Urothelium cell line (cell line): ENCODE measurements around the gene MRTFB.

ENCODE experiments used
- DNase-seq: peaks from one replicate; pipeline ENCODE4 v3.0.0; 2011; ENCODE audit warnings: low spot score, mixed read lengths
- FAIRE-seq: peaks from 2 replicates; lab custom pipeline; 2011; peaks lifted over from hg19 to GRCh38; lab: Jason Lieb, UNC

Gene MRTFB

DNA sequence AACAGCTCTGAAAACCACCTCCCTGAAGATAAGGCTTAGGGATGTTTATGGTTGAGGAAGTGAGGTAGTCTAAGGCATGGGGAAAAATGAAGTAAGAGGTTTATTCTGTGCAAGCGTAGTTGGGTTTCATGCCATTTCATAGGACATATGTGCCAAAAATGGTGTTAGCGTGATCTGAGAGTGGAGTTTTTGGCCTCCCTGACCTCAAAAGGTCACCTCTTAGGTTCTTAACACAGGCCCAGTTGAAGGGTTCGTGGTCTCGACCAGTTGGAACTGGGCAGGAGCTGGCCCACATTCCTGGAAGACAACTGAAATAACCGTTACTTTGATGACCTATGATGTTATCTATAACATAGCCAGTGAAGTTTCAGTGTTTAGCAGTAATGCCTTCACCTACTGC lies 57.0 kb downstream of the MRTFB start:
- no peak for FAIRE-seq
- no peak for DNase-seq

DNA sequence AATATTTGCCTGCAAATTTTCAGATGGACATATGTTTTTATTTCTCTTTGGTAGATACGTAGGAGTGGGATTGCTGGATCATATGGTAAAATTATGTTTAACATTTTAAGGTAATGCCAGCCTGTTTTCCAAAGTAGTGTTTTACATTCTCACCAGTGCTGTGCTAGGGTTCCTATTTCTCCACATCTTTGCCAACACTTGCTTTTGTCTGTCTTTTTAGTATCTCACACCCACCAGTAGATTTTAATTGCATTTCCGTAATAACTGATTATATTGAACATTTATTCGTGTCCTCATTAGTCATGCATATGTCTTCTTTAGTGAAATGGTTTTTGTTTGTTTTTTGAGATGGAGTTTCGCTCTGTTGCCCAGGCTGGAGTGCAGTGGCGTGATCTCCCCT lies 58.4 kb downstream of the MRTFB start:
- DNase-seq = no peak
- no peak for FAIRE-seq

DNA sequence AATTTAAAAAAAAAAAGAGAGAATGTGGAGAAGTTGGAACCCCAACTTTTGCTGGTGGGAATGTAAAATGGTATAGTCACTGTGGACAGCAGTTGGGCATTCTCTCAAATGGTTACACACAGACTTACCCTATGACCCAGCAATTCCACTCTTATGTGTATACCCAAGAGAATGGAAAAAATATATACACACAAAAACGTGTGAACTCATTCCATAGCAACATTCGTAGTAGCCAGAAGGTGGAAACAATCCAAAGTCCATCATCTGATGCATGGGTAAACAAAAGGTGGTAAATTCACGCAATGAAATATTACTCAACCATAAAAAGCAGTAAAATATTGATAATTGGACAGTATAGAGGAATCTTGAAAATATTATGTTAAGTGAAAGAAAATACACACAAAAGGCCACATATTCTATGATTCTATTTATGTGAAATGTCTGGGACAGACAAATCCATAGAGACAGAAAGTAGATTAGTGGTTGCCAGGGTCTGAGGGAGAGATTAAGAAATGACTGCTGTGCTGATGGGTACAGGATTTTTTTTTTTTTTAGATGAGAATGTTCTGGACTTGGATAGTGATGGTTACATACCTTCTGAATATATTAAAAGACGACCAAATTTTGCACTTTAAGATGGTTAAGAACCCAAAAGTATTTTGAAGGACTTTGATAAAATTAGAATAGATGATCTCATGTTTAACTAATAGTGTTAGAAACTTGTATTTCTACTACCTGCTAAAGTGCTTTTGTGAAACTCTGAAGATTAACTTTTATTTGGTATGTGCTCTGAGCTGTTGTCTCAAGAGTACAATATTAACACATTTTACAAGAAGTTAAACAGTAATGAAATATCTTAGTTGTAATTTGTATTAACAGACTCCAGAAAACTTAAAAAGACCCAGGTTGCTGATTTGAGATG lies 60.9 kb downstream of the MRTFB start:
- DNase-seq = no peak
- FAIRE-seq = no peak

DNA sequence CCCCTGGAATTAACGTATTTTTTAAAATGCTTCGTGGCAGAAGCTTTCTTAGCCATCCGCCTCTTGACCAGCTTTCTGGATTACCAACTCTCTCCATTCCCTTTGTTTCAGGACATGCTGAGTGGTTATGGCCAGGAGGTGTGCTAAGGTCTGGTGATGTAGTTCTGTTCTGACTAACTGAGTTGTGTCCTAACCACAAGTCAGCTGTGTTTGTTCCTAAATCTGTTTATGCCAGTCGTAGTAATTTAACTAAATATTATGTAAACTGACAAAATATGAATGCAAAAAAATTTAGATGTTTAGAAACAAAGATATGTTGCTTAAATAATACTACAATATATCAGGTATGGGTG lies 61.6 kb downstream of the MRTFB start:
- FAIRE-seq = no peak
- no peak for DNase-seq

DNA sequence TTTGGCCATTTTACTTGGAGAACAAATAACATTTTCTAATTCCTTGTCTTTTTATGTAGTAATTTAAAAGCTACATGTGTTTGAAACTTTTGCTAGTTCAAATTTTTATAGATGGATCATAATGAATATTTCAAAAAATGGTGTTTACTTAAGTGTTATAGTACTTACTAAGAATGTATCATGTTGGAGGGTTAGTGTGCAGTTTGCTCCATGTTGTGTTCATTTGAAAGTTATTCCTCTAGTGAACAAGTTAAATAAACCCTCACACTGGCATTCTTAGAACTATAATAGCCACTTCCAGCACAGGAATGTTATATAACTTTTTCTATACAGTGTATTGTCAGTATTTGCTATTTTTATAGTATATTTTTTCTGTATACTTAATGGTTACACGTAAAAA lies 62.8 kb downstream of the MRTFB start:
- no peak for FAIRE-seq
- DNase-seq = no peak

DNA sequence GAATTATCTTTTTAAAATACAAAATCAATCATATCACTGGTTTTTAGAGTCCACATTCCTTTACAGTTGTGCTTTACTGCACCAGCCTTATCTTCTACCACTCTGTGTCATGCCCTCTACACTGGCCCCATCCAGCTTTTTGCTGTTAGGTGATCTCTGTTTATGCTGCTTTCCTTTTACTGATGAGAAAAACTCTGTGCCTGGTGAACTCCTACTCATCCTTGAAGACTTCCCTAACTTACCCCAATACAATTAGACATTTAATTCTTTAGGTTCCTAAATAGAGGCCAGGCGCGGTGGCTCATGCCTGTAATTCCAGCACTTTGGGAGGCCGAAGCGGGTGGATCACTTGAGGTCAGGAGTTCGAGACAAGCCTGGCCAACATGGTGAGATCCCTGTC lies 64.6 kb downstream of the MRTFB start:
- FAIRE-seq = no peak

DNA sequence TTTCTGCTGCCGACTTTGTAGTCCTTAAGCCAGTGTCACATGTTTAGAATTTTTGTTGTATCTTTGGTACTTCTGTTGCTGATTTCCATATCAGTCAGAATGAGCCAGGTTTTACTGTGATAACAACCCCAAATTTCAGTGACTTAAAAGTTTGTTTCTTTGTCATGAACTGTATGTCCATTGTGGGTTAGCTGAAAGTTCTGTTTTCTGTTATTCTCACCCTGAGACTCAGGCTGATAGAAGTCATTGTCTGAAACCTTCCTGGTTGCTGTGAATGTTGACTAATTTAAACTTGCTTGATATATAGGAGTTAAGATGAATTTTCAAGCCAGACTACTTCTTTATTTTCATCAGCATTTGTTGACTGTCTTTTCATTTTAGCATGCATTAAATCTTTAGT lies 68.8 kb downstream of the MRTFB start:
- DNase-seq = no peak
- no peak for FAIRE-seq

More for the DNA sequence above, 64.6 kb downstream of the MRTFB start:
- no peak for DNase-seq

DNA sequence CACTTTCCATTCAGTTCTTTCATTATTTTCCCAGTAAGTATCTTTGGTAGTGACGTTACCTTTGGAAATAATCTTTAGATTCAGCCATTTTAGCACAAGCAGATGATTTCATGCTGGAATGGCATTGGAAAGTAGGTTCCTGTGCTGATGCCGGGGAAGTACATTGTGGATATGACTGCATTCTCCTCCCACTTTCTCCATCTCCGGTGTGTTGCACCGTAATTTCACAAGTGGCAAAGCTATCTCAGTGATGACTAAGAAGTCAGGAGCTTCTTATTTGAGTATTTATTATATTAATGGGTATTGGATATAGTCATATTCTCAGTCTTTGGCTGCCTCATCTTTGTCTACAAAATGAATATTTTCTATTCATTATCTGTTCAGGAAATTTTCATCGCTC lies 69.8 kb downstream of the MRTFB start:
- no peak for FAIRE-seq
- no peak for DNase-seq

DNA sequence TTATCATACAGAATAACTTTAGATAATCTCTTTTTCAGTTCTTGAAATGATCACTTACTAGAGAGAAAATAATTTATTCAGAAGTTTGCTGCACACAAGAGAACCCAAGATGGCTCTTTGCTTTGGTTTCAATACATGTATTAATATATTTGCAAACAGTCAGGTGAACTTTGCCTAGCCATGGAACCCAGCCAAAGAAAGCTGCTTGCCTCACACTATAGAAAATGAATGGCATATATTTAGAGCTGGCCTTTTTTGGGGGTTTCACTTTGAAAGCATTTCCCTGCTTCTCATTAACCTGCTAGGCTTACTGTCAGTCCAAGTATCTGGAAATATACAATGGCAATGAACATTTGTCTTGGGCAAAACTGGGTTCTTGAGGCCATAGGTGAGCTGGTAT lies 75.3 kb downstream of the MRTFB start:
- DNase-seq = no peak
- no peak for FAIRE-seq

DNA sequence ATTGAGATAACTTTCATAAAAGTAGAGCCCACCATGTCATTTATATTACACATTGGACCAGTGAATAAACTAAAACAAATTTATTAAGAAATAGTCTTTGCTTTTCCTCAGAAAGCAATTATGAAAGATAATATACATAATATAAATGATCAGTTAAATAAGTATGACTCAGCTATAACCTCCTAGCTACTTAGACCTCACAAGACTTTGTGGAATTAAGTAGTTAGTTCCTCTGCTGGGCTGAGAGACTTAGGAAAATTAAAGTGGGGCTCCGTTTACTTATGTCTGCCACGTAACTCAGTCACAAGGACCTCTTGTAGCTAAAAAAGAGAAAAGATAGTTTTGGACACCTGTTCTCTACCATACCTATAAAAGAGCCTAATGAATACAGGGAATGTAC lies 76.9 kb downstream of the MRTFB start:
- FAIRE-seq (no peak), DNase-seq (no peak)

DNA sequence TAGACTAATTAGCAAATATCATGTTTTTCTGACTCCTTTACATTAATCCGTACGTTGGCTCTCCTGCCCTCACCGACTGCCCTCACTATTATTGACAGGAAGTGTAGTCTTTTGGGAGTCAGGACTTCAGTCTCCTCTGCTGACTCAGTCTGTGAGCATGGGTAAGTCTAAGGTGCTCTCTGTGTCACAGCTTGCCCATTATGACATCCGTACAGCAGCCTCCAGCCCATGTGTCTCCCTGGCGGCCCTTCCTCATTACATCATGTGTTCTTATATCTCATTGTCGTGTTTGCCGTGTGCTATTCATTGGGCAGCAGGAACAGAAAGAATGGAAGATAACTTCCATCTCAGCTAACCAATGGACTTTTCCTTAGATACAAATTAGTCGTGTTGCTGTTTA lies 77.5 kb downstream of the MRTFB start:
- no peak for DNase-seq
- no peak for FAIRE-seq

DNA sequence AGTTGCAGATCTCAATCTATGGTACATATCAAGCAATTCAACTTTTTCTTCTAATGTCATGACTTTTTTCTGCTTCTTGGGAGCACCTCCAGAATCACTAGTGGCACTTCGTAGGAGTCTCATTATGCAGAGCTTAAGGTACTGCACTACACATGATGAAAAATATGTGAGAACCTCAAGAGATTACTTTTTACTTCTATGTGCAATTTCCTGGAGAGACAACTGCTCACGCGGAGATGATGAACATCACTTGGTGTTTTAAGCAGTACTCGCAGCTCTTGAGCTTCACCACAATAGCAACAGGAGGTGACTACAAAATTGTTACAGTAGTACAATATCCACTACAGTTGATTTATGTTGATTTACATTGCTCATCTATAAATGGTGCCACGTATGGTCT lies 79.7 kb downstream of the MRTFB start:
- FAIRE-seq (no peak), DNase-seq (no peak)

DNA sequence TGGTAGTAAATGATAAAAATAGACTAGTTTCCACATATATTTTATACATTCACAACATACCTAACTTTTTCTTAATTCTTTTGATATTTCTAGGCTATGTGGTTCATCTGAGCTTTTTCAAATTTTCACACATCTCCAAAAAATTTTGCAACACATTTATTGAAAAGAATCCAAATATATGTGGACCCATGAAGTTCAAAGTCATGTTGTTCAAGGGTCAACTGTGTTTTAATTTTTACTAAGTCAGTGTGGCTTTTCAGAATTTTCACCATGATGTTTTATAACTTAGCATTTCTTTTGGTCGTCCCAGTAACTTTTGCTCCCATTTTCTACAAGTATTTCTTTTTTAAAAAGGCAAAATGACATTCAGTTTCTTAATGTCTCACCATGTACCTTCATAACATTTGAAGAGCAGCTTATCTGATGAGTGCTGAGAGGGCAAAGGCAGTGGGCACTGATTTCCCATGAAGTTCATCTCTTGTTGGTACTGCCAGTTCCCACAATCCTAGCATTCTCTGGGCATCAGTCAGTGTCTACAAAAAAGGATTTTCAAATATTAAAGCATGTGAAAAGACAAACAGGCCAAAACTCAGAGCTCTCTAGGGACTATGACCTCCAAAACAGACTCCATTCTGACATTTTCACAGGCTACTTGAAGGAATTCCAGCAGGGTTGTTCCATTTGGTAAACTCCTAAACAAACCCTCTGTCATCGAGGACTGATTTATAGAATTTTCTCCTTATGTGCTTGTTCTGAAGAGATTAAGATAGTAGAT lies 80.3 kb downstream of the MRTFB start:
- no peak for DNase-seq
- no peak for FAIRE-seq

DNA sequence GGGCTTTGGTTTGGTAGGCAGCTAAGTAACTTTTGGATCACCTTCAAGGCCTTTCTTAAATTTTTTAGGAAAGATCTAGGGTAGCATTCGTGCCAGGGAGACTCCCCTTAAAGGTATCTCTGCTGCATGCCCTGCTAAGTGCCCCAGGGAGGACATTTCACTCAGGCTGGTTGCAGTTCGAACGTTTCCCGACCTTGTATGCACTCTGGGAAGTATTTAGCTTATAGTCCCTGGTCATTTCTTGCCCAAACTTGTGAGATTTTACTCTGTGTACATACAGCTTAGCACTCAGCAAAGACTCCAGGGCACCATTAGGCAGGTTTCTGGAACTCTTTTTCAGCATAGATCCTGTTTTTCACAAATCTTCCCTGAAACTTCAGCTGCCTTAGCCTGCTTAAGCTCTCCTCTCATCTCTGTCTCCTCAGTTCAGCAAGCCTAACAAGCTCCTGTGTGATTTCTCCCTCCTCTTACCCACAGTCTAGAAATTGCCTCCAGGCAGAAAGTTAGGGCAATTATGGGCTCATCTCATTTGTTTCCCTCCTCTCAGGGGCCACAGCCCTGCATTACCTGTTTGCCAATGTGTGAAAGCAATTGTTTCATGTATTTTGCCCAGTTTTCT lies 84.6 kb downstream of the MRTFB start:
- DNase-seq (no peak), FAIRE-seq (no peak)

DNA sequence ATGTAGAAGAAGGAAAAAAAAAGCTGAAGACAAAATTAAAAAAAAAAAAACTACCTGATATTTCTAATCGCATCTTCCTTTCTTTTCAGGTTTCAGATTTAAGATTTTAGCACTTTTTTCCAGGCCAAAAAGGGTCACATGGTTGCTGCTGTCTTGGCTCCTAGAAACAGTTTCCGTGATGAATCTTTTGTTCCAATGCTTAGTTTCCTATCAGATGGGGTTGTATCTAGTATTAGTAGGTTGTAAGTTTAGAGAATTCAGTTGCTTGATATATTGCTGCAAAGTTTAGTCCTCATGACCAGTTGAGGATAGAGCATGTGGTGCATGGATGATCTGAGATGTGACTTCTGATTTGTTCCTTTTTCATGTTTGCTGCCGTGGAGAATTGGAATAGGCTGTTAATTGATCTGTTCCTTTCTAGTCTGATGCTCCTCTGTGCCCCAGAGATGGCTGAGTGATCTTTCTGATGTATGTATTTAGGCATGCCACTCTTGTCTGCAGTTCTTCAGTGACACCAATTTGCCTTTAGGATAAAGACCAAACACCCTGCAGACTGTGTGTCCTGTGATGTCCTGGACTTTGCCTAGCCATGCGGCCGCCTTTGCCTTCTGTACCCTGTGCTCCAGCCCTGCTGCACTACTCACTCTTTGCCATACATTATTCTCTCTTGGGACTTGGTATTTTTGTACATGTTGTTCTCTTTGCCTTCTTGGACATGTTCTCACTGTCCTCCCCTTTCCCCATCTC lies 94.0 kb downstream of the MRTFB start:
- no peak for DNase-seq
- FAIRE-seq = no peak

DNA sequence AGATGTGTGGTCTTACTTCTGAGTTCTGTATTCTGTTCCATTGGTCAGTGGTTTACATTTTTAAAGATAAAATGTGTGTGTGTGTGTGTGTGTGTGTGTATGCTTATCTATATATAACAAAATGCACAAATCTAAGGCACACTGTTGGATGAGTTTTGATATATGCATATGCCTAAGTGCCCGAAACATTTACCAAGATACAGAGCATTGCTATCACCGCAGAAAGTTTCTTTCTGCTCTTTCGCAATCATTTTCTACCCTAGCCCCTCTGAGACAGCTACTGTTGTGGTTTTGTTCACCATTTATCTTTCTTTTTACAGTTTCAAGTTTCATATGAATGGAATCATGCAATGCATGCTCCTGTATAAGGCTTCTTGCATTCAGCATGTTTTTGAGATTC lies 97.0 kb downstream of the MRTFB start:
- no peak for FAIRE-seq

DNA sequence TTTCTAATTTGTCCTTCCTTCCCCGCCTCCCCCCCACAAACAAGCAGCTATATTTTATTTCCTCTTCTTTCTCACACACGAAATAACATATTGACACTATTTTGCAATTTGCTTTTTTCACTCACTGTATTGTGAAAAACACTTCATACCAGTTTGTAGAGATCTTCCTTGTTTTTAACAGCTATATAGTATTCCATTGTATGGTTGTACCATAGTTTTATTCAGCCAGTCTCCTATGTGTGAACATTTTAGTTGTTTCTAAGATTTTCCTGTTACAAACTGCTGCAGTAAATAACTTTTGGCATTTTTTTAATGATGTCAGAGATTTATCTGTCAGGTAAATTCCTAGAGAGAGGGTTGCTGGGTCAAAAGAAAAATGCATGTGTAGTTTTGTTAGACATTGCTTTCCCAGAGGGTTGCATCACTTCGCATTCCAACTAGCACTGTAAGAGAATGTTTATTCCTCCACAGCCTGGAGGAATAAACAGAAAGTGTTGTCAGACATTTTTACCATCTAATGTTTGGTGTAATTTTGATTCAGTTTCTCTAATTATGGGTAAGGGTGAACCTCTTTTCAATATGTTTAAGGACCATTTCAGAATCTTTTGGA lies 101.2 kb downstream of the MRTFB start:
- DNase-seq (no peak), FAIRE-seq (no peak)

More for the DNA sequence above, 97.0 kb downstream of the MRTFB start:
- DNase-seq = no peak

DNA sequence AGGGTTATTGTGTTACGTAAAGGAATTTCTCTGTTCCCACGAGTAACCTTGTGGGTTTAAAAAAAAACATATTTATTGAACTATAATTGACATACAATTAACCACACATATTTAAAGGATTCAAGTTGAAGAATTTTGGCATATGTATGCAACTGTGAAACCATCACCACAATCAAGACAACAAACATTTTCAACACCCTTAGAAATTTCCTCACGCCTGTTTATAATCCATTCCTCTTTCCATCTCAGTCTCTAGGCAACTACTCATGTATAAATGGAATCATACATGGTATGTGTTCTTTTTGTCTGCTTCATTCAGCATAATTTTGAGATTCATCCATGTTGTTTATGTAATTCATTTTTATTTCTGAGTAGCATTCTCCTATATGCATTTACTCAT lies 104.0 kb downstream of the MRTFB start:
- DNase-seq = no peak
- FAIRE-seq = no peak

DNA sequence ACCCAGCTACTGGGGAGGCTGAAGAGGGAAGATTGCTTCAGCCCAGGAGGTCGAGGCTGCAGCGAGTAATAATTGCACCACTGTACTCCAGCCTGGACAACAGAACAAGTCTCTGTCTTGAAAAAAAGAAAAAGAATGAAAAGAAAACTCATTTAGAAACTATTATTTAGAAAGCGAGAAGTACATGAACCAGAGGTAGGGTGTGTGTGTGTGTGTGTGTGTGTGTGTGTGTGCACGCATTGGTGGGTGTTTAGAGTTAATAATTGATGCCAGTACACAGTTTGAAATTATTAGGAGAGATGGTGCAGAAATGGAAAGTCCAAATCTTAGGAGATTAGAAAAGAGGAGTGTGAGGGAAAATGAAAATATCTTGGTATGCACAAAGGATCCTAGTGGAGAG lies 106.6 kb downstream of the MRTFB start:
- DNase-seq (no peak), FAIRE-seq (no peak)

DNA sequence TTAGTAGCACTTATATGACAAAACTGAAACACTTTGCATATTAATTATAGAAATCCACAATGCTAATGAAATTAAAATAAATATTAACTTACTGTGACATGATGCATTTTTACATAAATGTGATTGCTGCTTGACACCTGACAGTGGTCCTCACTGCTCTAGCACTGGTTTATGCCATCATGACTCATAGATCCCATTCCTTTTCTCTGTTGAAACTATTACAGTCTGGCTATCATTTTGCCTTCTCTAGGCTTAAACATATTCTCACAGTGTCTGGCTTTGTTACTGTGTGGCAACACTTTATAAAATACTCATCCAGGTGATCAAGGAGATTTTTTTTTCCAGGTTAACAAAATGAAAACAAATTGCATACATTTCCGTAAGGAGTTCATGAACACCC lies 108.0 kb downstream of the MRTFB start:
- DNase-seq (no peak), FAIRE-seq (no peak)

DNA sequence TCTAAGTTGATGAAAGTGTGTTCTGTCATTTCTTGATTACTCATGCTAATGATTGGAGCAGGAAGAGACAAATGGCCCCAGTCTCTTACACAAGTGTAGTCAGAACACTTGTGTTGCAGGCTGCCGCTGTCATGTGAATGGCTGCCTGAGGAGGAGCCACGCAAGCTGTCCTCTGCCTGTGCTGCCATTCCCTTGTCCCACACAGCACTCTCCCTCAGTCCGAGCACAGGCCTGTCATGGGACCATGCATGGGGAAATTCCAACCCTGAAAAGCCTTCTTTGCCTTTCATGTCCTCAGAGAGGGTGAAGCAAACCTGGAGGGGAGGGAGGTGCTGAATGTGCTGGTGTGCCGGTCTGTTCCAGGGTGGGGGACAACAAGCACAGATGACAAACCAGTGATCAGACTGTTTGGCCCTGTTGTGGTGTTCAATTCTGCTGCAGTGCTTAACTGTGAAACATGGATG lies 109.4 kb downstream of the MRTFB start:
- DNase-seq (no peak), FAIRE-seq (no peak)
